GM13977 (cell line): Measurements from ENCODE around the gene DHRSX.
A peak's percentile ranks its signal among the peaks of the same experiment; 100 is the strongest.

Experiments used
- DNase-seq: peaks from one replicate; pipeline ENCODE4 v3.0.0; 2012; ENCODE audit warnings: low spot score
- CTCF ChIP-seq: IDR thresholded peaks from 2 replicates; pipeline ENCODE4 v1.5.1; 2012; ENCODE audit warnings: mild to moderate bottlenecking, control low read depth; ENCODE audit not compliant: insufficient read depth; ENCODE audit errors: extremely low read depth, missing control alignments
- in situ Hi-C: fragments of 300-500 bp; cut with MboI; formaldehyde crosslinking; loops from one replicate; pipeline ENCODE4 v1.12.0; 2022; ENCODE audit warnings: low sequenced_read_pairs, low pct_unique_long_range_greater_than_20kb, mixed read lengths, inconsistent platforms; ENCODE audit not compliant: unreplicated experiment

Gene DHRSX

GRCh38 chrX:2325076-2325784, 175.5 kb downstream of the DHRSX start:
- peak; percentile 39 for DNase-seq
- in situ Hi-C loops: no loop called here
- TF ChIP-seq CTCF: no peak

- no peak for TF ChIP-seq CTCF
- in situ Hi-C loops: no loop called here
- DNase-seq: no peak
These were observed 176.6 kb downstream of the DHRSX start for GRCh38 chrX:2324151-2324550.

- no peak for TF ChIP-seq CTCF
These were observed 179.4 kb downstream of the DHRSX start for GRCh38 chrX:2321411-2321810.

GRCh38 chrX:2320580-2321327, 180.0 kb downstream of the DHRSX start:
- in situ Hi-C loops: no loop called here
- DNase-seq: no peak
- no peak for TF ChIP-seq CTCF

More at GRCh38 chrX:2321411-2321810, 179.4 kb downstream of the DHRSX start:
- in situ Hi-C loops: no loop called here
- DNase-seq: no peak

- no peak for TF ChIP-seq CTCF
- DNase-seq: no peak
- in situ Hi-C loops: no loop called here
These were observed 180.7 kb downstream of the DHRSX start for GRCh38 chrX:2320089-2320488.

GRCh38 chrX:2318371-2318770, 182.4 kb downstream of the DHRSX start:
- in situ Hi-C loops: no loop called here
- no peak for DNase-seq
- TF ChIP-seq CTCF: no peak
